Kidney glomerular epithelial cell (primary cell): ENCODE results near the gene RREB1.
A peak's percentile ranks its signal among the peaks of the same experiment; 100 is the strongest.

Source experiments
- DNase-seq: peaks from one replicate; lab custom pipeline; 2025; lab: John Stamatoyannopoulos, UW

Gene RREB1

GRCh38 chr6:7194657-7195056 is 86.9 kb downstream of the RREB1 start:
- no peak for DNase-seq

GRCh38 chr6:7195339-7196018 is 87.7 kb downstream of the RREB1 start:
- no peak for DNase-seq

DNA sequence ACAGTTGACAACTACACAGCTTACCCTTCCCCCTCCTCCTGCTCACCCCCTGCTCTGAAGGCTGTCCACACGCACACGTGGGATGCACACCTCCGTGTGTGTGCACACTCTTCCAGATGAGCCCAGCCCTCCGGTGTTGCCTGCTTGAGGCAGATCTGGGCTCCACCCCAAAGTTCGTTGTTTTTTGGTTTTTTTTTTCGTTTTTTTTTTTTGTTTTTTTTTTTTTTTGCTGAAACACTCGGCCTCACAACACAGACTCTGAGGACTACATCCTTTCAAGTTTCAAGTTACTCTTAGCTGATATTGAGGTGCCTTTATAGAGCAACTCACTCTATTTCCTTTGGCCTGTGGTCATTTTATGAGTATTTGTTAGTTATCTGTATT is 88.2 kb downstream of the RREB1 start:
- DNase-seq, result no peak

GRCh38 chr6:7196685-7197283 is 89.0 kb downstream of the RREB1 start:
- no peak for DNase-seq

DNA sequence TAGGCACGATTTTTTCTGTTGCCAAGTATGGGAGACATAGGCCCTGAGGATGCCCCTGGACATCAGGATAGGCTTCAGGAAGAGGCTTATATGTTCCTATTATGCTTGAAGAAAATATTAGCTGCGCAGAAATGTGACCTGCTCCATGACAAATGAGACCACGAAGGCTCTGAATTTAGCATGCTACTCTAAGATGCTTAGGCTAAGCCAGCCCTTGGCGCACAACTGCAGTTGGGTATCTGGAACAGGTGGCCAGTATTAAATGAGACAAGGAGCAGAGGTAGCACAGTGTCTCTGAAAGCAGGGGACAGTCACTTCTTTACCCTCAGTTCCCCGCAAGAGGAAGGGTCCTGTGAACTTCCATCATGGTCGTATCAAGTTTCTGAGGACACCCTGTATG is 90.0 kb downstream of the RREB1 start:
- DNase-seq, result no peak

DNA sequence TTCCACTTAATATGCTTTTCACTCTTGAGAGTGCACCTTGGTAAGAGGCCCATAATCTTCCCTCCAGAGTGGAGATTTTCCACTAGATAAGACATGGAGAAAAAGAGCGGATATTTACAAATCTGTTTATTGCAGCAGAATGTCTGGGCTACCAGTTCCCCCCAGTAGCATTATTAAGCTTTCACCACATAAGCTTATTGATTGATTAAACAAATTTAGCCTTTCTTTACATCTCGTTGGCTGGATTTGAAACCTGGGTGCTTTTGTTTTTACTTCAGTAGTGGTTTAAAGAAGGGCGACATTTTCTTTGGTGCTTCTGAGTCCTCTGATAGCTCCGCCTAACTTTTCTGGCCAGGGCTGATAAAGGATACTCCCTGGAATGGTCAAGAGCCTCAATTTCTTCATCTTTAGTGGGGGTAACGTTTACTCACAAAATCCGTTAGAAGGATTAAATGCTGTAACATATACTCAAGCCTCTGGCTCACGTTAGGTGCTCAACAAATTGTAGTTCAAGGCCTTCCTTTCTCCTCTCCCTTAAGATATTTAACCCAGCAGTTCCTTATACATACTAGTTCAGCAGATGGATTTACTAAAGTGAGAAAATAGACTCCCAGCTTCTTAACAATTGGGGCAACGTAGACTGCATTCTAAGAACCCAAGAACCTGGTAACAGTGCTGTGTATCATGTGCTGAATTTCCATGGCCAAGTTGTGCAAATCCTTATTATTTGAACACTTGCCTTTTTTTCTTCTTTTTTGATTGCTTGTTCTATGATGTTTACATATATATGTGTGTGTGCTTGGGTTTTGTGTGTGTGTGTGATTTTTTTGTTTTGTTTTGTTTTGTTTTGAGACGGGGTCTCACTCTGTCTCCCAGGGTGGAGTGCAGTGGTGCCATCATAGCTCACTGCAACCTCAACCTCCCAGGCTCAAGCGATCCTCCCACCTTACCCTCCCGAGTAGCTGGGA is 91.4 kb downstream of the RREB1 start:
- no peak for DNase-seq

DNA sequence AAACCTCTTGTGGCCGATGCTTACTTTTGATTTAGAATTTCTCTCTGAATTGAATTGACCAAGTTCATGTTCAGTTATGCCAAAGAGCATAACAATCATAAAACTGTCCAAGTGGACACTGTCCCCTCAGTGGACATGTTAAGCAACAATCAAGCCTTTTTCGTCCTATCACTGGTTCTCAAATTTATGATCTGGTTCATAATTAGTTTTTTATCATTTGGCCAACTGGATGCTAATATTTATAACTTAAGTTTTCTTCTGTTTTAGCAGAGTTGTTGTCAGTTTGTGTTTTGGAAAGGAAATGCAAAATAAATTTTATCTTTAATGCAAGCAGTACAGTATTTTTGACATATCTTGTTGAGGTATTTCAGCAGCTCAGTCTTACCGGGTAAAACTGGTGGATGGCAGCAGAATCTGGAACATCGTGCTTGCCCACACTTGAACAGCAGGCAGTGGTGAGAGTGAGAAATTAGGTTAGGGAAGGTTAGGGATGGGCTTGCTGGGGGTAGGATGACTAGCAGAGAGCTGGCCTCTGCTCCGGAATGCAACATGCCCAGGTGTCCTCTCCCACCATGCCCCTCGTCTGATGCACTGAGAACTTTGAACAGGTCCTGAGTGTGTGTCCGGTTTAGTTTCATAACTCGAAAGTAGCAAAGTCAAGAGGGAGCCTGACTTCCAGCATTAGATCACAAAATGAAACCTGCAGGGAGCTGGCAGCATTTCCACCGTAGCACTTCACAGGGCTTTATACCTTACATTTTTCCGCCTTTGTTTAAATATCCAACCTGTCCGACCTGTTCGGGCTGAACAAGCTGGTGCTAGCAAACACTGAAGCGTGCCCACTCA is 93.1 kb downstream of the RREB1 start:
- no peak for DNase-seq

DNA sequence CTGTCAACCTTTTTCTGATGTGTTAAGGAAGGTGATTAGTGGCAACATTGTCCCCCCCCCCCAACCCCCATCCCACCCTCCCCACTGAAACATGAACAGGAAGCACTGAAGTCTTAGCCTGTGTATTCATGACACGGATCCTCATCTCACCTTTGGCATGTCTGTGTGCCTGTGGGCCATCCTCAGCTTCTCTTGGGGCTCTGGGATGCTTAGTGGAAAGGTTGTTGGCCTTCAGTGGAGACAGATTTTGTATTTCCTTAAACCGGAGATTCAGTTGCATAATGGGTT is 93.6 kb downstream of the RREB1 start:
- no peak for DNase-seq

DNA sequence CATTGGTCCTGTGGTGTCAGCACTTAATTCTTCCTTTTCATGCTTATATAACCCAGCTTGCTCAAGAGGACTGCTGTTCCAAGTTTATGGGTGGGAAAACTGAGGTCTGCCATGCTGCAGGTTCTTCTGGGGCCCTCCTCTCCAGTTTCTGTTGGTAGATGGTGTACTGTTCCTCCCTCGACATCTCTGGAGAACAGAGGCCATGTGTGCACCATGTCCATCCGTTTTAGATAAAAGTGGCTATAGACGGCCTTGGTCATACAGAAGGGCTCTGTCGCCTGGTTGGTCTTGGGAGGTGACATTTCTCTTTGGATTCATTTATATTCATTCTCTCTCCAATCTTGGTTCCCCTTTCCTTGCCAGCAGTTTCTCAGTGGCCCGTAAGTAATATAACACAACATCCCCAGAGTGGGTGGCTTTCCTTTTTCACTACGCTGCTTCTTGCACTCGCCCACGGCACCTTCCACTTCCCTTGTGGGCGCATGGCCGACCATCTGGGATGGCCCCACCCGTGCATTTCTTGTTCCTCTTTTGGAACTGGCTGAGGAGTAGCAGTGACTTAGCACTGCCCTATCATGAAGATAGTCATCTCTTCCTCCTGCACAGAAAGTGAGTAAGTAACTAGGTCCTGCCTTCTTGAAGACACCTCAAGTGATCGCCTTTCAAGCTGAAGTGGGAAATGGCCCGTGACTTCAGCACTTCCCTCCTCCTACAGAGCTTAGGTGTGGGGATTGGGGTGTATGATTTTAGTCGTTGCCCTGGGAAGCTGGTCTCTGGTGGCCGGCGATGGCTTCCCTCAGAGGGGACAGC is 94.2 kb downstream of the RREB1 start:
- no peak for DNase-seq

DNA sequence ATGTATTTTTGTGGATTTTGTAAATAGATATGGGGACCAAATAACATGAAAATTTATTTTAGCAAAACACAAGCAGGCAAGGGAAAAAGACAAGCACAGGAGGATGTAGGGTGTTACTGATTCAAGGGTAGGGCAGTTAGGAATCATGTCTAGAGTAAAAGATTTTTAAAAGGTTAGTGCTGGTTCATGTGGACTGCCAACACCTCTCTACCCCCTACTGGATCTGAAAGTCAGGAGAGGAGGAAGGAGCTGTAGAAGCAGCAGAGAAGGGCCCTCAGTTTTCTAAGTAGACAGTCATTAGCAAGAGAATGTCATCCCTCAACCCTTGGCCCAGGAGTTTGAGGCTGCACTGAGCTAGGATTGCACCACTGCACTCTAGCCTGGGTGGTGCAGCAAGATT is 95.2 kb downstream of the RREB1 start:
- no peak for DNase-seq

GRCh38 chr6:7203939-7204338 is 96.2 kb downstream of the RREB1 start:
- no peak for DNase-seq

DNA sequence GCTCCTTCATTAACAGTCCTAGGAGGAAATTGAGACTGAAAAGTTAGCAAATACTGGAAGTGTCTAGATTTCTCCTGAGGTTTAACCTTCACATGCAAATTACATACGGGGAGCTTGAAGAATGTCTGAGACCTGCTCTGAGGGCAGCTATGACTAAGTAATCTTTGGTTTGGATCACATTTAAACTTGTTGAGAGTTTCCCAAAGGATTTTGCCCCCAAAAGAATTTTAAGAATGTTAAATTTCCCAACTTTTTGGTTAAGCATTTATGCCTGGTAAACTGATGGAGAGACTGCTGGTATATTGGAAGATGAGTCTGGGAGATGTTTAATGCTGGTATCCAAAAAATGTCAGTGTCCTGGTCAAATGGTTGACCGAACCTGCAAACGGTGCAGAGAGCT is 97.0 kb downstream of the RREB1 start:
- no peak for DNase-seq

- DNase-seq, result no peak
Observed at GRCh38 chr6:7207720-7208119, 100.0 kb downstream of the RREB1 start.

- DNase-seq, result no peak
Observed at GRCh38 chr6:7213416-7213815, 105.7 kb downstream of the RREB1 start.

- DNase-seq, result no peak
Observed at GRCh38 chr6:7214468-7214867, 106.7 kb downstream of the RREB1 start.

- no peak for DNase-seq
Observed at GRCh38 chr6:7215131-7215530, 107.4 kb downstream of the RREB1 start.

GRCh38 chr6:7215798-7216231 is 108.1 kb downstream of the RREB1 start:
- no peak for DNase-seq

GRCh38 chr6:7216941-7217621 is 109.3 kb downstream of the RREB1 start:
- DNase-seq, result peak; percentile 40

GRCh38 chr6:7218406-7218988 is 110.7 kb downstream of the RREB1 start:
- DNase-seq, result no peak

- DNase-seq, result no peak
Observed at GRCh38 chr6:7219310-7219709, 111.5 kb downstream of the RREB1 start.
